ENCODE results near the gene TAF11.
"Not testable (repeated sequence)": the region's sequence is repeated elsewhere in the genome, so short reads cannot be mapped to it uniquely, and the experiment has no call there.

Gene TAF11

GRCh38 chr6:34904990-34905613 lies 17.3 kb upstream of the TAF11 start:
- DNase-seq: no peak

- DNase-seq: no peak
These were observed 14.1 kb upstream of the TAF11 start for GRCh38 chr6:34901930-34902329.

GRCh38 chr6:34900321-34901031 lies 12.6 kb upstream of the TAF11 start:
- no peak for DNase-seq

- not testable (repeated sequence) for DNase-seq
These were observed 11.9 kb upstream of the TAF11 start for GRCh38 chr6:34899748-34900147.

GRCh38 chr6:34897716-34898115 lies 9.9 kb upstream of the TAF11 start:
- DNase-seq: no peak

- no peak for DNase-seq
These were observed 9.3 kb upstream of the TAF11 start for GRCh38 chr6:34897130-34897529.

GRCh38 chr6:34894693-34895092 lies 6.9 kb upstream of the TAF11 start:
- DNase-seq: no peak

GRCh38 chr6:34891296-34891695 lies 3.5 kb upstream of the TAF11 start:
- no peak for DNase-seq

GRCh38 chr6:34890533-34890925 lies 2.7 kb upstream of the TAF11 start:
- no peak for DNase-seq

- DNase-seq: peak; percentile 73 to 81
These were observed 1.2 kb upstream of the TAF11 start, which contains the start of gene ANKS1A for GRCh38 chr6:34888874-34889555. Gene ANKS1A (plus strand): TSS chr6:34889255. CDS start chr6:34889403, 148 bp downstream.

GRCh38 chr6:34888514-34888856 lies 643 bp upstream of the TAF11 start:
- no peak for DNase-seq

- not testable (repeated sequence) for DNase-seq
These were observed 2.0 kb downstream of the TAF11 start for GRCh38 chr6:34885837-34886236.

GRCh38 chr6:34884996-34885395 lies 2.8 kb downstream of the TAF11 start:
- DNase-seq: no peak

GRCh38 chr6:34884073-34884472 lies 3.8 kb downstream of the TAF11 start:
- not testable (repeated sequence) for DNase-seq

- no peak for DNase-seq
These were observed 9.9 kb downstream of the TAF11 start for GRCh38 chr6:34877869-34878485.

GRCh38 chr6:34877259-34877658 lies 10.6 kb downstream of the TAF11 start:
- no peak for DNase-seq

GRCh38 chr6:34876472-34876871 lies 11.4 kb downstream of the TAF11 start:
- no peak for DNase-seq

GRCh38 chr6:34875292-34876213 lies 12.3 kb downstream of the TAF11 start:
- DNase-seq: no peak

- DNase-seq: no peak
These were observed 15.5 kb downstream of the TAF11 start for GRCh38 chr6:34872332-34872731.

GRCh38 chr6:34871853-34872252 lies 16.0 kb downstream of the TAF11 start:
- no peak for DNase-seq

- no peak for DNase-seq
These were observed 20.4 kb downstream of the TAF11 start for GRCh38 chr6:34867484-34867883.

GRCh38 chr6:34866509-34866908 lies 21.3 kb downstream of the TAF11 start:
- no peak for DNase-seq

- DNase-seq: no peak
These were observed 22.7 kb downstream of the TAF11 start for GRCh38 chr6:34865107-34865506.

Measured in hippocampal formation (tissue), 2 donors.